Body of pancreas (tissue), 4 donors: ENCODE results near the gene RASA3. TPM values are rescaled to one million over a fixed set of nuclear protein-coding genes. Genes with fewer than 3 reads are reported as not detected.

Source experiments
- ATAC-seq: fragments of 150-250 bp; one replicate; pipeline ENCODE4 v1.9.1; 2016
- DNase-seq, 4 donors: peaks; one replicate each; pipeline ENCODE4 v3.0.0-alpha.2; 2019
- H3K27ac ChIP-seq, 4 donors: fragments of 200-600 bp; sonication (generic); 1 replicate in 3 of 4; 2 replicates in 1 of 4; pipeline versions ENCODE4 v1.5.1 to v1.6.1; 2016 to 2019; ENCODE audit warnings: mild to moderate bottlenecking in 1 of 4, mixed read lengths in 1 of 4, moderate library complexity in 1 of 4
- H3K27me3 ChIP-seq, 2 donors: fragments of 200-600 bp; sonication (generic); one replicate each; pipeline ENCODE4 v1.6.0; 2016; ENCODE audit warnings: mild to moderate bottlenecking in 1 of 2
- H3K36me3 ChIP-seq, 2 donors: fragments of 200-600 bp; sonication (generic); replicated peaks in 1 of 2; 2 replicates each; pipeline ENCODE4 v1.5.1; 2016; ENCODE audit warnings: low read depth in 2 of 2; ENCODE audit not compliant: insufficient read depth in 1 of 2
- H3K4me1 ChIP-seq: fragments of 200-600 bp; sonication (generic); one replicate; pipeline ENCODE4 v1.6.0; 2016
- H3K4me3 ChIP-seq, 2 donors: fragments of 200-600 bp; sonication (generic); 1 replicate in 1 of 2; 2 replicates in 1 of 2; pipeline ENCODE4 v1.5.1; 2016 to 2019
- H3K9me3 ChIP-seq, 3 donors: fragments of 200-600 bp; sonication (generic); 1 replicate in 2 of 3; 2 replicates in 1 of 3; pipeline ENCODE4 v1.5.1; 2016
- CTCF ChIP-seq, 7 experiments: fragments of 450-650 bp in 4 of 7; fragments of 200-600 bp in 3 of 7; sonication (generic) in 3 of 7; IDR thresholded peaks; one replicate each; pipeline ENCODE4 v1.5.1; 2016 to 2019; ENCODE audit warnings: antibody characterized with exemption in 7 of 7
- POLR2A ChIP-seq, 3 donors: fragments of 450-650 bp; IDR thresholded peaks; one replicate each; pipeline ENCODE4 v1.6.1; 2016; ENCODE audit warnings: antibody characterized with exemption in 3 of 3, mild to moderate bottlenecking in 2 of 3
- whole genome bisulfite sequencing, 2 donors: methylation state at CpG; one replicate each; pipeline ENCODE4 v1.1.5; 2017; 5-methylcytosine and 5-hydroxymethylcytosine counted together
- intact Hi-C: fragments of 100-400 bp; cut with DNase I; formaldehyde crosslinking; loops from one replicate; pipeline ENCODE4 v1.15.1; 2023
- total RNA-seq, 2 donors: library from RNA; depleted of rRNA; stranded (reverse); fragments of >200 nt; gene quantifications; one replicate each; pipeline ENCODE4 v1.1.0, GENCODE V29; 2016

RASA3 gene
- total RNA-seq, 2 donors from 2014 or later = 10.2 to 19.2 TPM

GRCh38 chr13:114087430-114087829 lies 45.0 kb downstream of the RASA3 start:
- Histone ChIP-seq H3K4me1 (peaks cover 9% of the 10 kb centered on the region), H3K27me3 (no peaks in the 10 kb centered on the region), H3K36me3 (no peaks in the 10 kb centered on the region), H3K4me3 (no peak overlapping the region), H3K9me3 (peaks cover 0 to 3% (median 0%) of the 10 kb centered on the region in 3 donors), H3K27ac (no peak overlapping the region)
- DNase-seq = peak in 1 of 4 donors; percentile 8
- intact Hi-C loops = no loop called here
- WGBS, 2 donors = 90 to 91% methylated on average over 13 to 14 of the region's 18 CpGs
- ATAC-seq = no peak
- TF ChIP-seq POLR2A (IDR thresholded peaks at IDR 0.05) = no peak
- TF ChIP-seq CTCF (IDR thresholded peaks at IDR 0.05) = no peak

GRCh38 chr13:114082849-114083645 lies 49.4 kb downstream of the RASA3 start:
- Histone ChIP-seq H3K9me3 (no peaks in the 10 kb centered on the region), H3K4me3 (no peak overlapping the region), H3K36me3 (no peaks in the 10 kb centered on the region), H3K27ac (peak overlapping the region in 1 of 4 donors; percentile 58), H3K27me3 (no peaks in the 10 kb centered on the region), H3K4me1 (peaks cover 38% of the 10 kb centered on the region)
- peak in 1 of 4 donors; percentile 6 for DNase-seq
- intact Hi-C loops = no loop called here
- WGBS, 2 donors = 67 to 85% methylated on average over 14 to 18 of the region's 23 CpGs
- TF ChIP-seq CTCF (IDR thresholded peaks at IDR 0.05) (no peak), POLR2A (IDR thresholded peaks at IDR 0.05) (no peak)
- no peak for ATAC-seq

GRCh38 chr13:114081761-114082681 lies 50.4 kb downstream of the RASA3 start:
- DNase-seq (peak; percentile 95 to 97 (median 96)), ATAC-seq (peak; percentile 99)
- Histone ChIP-seq H3K36me3 (no peaks in the 10 kb centered on the region), H3K4me1 (peaks cover 38% of the 10 kb centered on the region), H3K4me3 (no peak overlapping the region), H3K27me3 (no peaks in the 10 kb centered on the region), H3K9me3 (no peaks in the 10 kb centered on the region), H3K27ac (peak overlapping the region; percentile 43 to 75 (median 60))
- intact Hi-C loops = no loop called here
- WGBS, 2 donors = 39 to 40% methylated on average over 23 to 30 of the region's 30 CpGs
- peak in 3 of 7 experiments; percentile 32 to 37 (median 36) for TF ChIP-seq CTCF (IDR thresholded peaks at IDR 0.05)
- TF ChIP-seq POLR2A (IDR thresholded peaks at IDR 0.05) = peak; percentile 28 to 51 (median 47)

GRCh38 chr13:114080739-114081561 lies 51.5 kb downstream of the RASA3 start:
- peaks cover 38% of the 10 kb centered on the region for H3K4me1 ChIP-seq
- intact Hi-C loops = no loop called here
- peak; percentile 32 for ATAC-seq
- H3K36me3 ChIP-seq = no peaks in the 10 kb centered on the region
- H3K27me3 ChIP-seq = no peaks in the 10 kb centered on the region
- 78 to 86% methylated on average over 13 to 33 of the region's 34 CpGs for WGBS, 2 donors
- peak overlapping the region; percentile 43 to 72 (median 52) for H3K27ac ChIP-seq
- H3K9me3 ChIP-seq = no peaks in the 10 kb centered on the region
- no peak overlapping the region for H3K4me3 ChIP-seq
- TF ChIP-seq CTCF (IDR thresholded peaks at IDR 0.05) (no peak), POLR2A (IDR thresholded peaks at IDR 0.05) (no peak)
- DNase-seq = peak in 2 of 4 donors; percentile 19 to 28
